ENCODE results near the gene OSBPL8.
"Not testable (repeated sequence)": the region's sequence is repeated elsewhere in the genome, so short reads cannot be mapped to it uniquely, and the experiment has no call there.

The OSBPL8 gene

GRCh38 chr12:76519538-76519937, 40.0 kb downstream of the OSBPL8 start:
- no peak for DNase-seq

GRCh38 chr12:76518699-76519098, 40.9 kb downstream of the OSBPL8 start:
- no peak for DNase-seq

GRCh38 chr12:76515271-76515670, 44.3 kb downstream of the OSBPL8 start:
- DNase-seq, result no peak

- DNase-seq, result not testable (repeated sequence)
Measured at GRCh38 chr12:76511116-76511716, 48.4 kb downstream of the OSBPL8 start.

- no peak for DNase-seq
Measured at GRCh38 chr12:76508128-76508980, 51.2 kb downstream of the OSBPL8 start.

- DNase-seq, result no peak
Measured at GRCh38 chr12:76506149-76506548, 53.4 kb downstream of the OSBPL8 start.

GRCh38 chr12:76505050-76505449, 54.5 kb downstream of the OSBPL8 start:
- DNase-seq, result no peak

- no peak for DNase-seq
Measured at GRCh38 chr12:76504606-76505005, 55.0 kb downstream of the OSBPL8 start.

GRCh38 chr12:76503957-76504356, 55.6 kb downstream of the OSBPL8 start:
- DNase-seq, result no peak

GRCh38 chr12:76501390-76501789, 58.2 kb downstream of the OSBPL8 start:
- no peak for DNase-seq

GRCh38 chr12:76499136-76499535, 60.4 kb downstream of the OSBPL8 start:
- not testable (repeated sequence) for DNase-seq

GRCh38 chr12:76495556-76495955, 64.0 kb downstream of the OSBPL8 start:
- DNase-seq, result no peak

- no peak for DNase-seq
Measured at GRCh38 chr12:76491292-76491691, 68.3 kb downstream of the OSBPL8 start.

GRCh38 chr12:76490763-76491162, 68.8 kb downstream of the OSBPL8 start:
- no peak for DNase-seq

- no peak for DNase-seq
Measured at GRCh38 chr12:76489737-76490136, 69.8 kb downstream of the OSBPL8 start.

GRCh38 chr12:76486011-76486410, 73.6 kb downstream of the OSBPL8 start:
- no peak for DNase-seq

- DNase-seq, result no peak
Measured at GRCh38 chr12:76480796-76481195, 78.8 kb downstream of the OSBPL8 start.

- no peak for DNase-seq
Measured at GRCh38 chr12:76478045-76478444, 81.5 kb downstream of the OSBPL8 start.

GRCh38 chr12:76472862-76473261, 86.7 kb downstream of the OSBPL8 start:
- not testable (repeated sequence) for DNase-seq

- no peak for DNase-seq
Measured at GRCh38 chr12:76471579-76471978, 88.0 kb downstream of the OSBPL8 start.

GRCh38 chr12:76470028-76470939, 89.3 kb downstream of the OSBPL8 start:
- DNase-seq, result peak in 1 of 2 experiments; percentile 8

- DNase-seq, result no peak
Measured at GRCh38 chr12:76464631-76465166, 94.9 kb downstream of the OSBPL8 start.

- DNase-seq, result no peak
Measured at GRCh38 chr12:76462668-76463224, 96.8 kb downstream of the OSBPL8 start.
